Skin epidermis (tissue), 12 donors: ENCODE results near the gene GNG7.
A peak's percentile ranks its signal among the peaks of the same experiment; 100 is the strongest.
"Not testable (repeated sequence)": the region's sequence is repeated elsewhere in the genome, so short reads cannot be mapped to it uniquely, and the experiment has no call there.

Source experiments
- H3K27ac ChIP-seq, 21 experiments: fragments of 200-600 bp; sonication (generic) in 11 of 21; one replicate each; pipeline ENCODE4 v1.5.0; 2020; ENCODE audit warnings: mild to moderate bottlenecking in 3 of 21, inconsistent platforms in 2 of 21, moderate library complexity in 2 of 21
- H3K4me3 ChIP-seq, 7 experiments: fragments of 200-600 bp; sonication (generic) in 2 of 7; one replicate each; pipeline ENCODE4 v1.5.0; 2020; ENCODE audit warnings: inconsistent platforms in 2 of 7, mild to moderate bottlenecking in 2 of 7, moderate library complexity in 1 of 7

Gene GNG7

DNA sequence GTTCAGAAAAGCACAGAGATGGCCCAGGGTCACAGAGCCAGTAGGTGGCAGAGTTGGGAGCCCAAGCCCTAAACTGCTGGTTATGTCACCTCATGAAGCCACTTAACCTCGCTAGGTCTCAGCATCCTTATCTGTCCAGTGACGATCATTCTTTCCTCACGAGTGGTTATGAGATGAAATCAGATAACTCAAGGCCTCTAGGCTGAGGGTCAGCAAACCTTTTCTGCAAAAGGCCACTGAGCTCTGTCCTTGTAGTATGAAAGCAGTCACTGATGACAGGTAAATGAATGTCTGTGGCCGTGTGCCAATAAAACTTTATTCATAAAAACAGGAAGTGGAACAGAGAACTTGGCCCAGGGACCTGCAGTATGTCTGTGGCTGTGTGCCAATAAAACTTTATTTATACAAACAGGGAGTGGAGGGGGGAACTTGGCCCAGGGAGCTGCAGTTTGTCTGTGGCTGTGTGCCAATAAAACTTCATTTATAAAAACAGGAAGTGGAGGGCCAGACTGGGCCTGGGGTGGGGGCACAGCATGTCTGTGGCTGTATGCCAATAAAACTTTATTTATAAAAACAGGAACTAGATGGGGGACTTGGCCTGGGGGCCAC is 71.2 kb downstream of the GNG7 start:
- H3K27ac ChIP-seq, result peak overlapping the region in 2 of 21 experiments; percentile 43 to 49
- H3K4me3 ChIP-seq, result no peak overlapping the region

DNA sequence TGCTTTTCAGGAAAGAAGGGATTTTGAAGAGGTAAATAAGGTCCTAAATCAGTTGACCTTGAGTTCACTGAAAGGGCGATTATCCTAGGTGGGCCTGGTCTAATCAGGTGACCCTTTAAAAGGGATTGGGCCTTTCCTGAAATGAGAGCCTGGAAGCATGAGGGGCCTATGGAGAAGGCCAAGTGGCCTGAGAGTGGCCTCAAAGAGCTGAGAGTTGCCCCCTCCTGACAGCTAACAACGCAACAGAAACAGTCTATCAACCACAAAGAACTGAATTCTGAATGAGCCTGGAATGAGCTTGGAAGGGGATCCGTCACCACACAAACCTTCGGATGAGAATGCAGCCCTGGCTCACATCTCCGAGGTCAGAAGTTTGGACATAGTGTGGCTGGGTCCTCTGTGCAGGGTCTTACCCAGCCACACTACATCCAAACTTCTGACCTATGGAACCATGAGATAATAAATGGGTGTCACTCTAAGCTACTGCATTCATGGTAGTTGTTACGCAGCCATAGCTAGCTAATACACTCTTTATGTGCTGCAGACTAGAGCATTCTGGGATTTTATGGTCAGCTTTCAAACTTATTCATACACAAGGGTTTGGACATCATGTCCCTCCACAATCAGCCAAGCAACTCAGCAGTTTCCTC is 72.0 kb downstream of the GNG7 start:
- Histone ChIP-seq H3K4me3 (no peak overlapping the region), H3K27ac (peak overlapping the region in 16 of 21 experiments; percentile 4 to 79 (median 58))

DNA sequence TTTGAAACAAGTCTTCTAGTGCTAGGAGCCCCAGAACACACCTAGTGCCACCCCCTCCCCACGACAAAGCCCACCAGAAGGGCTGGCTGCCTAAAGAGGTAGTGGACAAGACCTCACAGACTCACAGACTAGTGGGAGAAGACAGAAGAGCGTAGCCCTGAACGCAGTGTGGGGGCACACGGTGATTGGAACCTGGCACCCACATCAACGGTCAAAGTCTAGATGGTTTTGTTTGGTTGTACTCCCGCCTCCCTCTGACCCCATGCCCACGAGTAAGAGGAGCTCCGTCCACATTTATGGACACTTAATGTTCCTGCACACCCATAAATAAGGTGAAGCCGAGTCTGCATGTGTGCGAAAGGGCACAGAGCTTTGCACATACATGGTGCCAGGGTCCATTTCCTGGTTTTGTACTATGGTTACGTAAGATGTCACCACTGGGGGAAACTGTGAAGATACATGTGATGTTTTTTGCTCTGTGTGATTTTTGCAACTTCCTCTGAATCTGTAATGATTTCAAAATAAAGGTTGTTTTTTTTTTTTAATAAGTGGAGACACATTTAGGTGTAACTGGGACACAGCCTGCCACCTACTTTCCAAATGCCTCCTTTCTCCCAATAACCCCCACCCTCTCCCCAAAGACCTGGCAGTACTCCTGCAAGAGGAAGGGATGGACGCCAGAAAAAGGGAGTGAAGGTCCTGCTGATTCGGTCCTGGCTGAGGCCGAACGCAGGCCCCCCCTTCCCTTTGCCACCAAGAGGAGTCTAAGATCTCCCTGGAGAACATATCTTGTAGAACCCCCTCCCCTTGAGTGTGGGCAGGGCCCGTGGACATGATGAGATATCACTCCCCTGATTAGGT is 72.8 kb downstream of the GNG7 start:
- peak overlapping the region in 16 of 21 experiments; percentile 4 to 79 (median 58) for H3K27ac ChIP-seq
- no peak overlapping the region for H3K4me3 ChIP-seq

DNA sequence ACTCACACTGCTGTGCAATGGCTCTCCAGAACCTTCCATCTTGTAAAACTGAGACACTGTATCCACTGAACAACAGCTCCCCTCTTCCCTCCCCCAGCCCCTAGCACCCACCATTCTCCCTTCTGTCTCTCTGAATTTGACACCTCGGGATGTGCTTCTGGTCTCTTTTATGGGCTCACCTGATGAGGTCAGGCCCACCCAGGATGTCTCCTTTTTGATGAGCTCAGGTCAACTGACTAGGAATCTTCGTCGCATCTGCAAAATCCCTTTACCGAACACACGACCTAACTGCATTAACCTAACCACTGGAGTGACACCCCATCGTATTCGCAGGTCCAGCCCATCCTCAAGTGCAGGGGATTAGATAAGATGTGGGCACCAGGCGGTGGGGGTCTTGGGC is 73.9 kb downstream of the GNG7 start:
- Histone ChIP-seq H3K27ac (peak overlapping the region in 1 of 21 experiments; percentile 75), H3K4me3 (no peak overlapping the region)

DNA sequence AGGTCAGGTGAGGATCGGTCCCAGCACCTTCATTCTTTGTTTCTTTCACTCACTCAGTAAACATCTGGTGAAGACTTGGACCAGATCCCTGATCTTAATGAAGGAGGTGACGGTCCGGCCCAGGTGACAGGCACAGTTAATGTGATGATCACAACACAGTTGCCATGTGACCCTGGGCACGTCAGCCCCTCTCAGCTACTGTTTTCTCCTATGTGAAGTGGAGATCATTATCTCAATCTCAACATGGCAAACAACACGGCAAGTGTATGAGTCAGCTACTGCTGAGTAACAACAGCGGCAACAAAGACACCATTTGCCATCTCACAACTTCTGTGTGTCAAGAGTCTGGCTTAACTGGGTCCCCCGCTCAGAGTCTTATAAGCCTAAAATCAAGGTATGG is 74.6 kb downstream of the GNG7 start:
- H3K4me3 ChIP-seq, result no peak overlapping the region
- H3K27ac ChIP-seq, result peak overlapping the region in 16 of 21 experiments; percentile 4 to 88 (median 64)

DNA sequence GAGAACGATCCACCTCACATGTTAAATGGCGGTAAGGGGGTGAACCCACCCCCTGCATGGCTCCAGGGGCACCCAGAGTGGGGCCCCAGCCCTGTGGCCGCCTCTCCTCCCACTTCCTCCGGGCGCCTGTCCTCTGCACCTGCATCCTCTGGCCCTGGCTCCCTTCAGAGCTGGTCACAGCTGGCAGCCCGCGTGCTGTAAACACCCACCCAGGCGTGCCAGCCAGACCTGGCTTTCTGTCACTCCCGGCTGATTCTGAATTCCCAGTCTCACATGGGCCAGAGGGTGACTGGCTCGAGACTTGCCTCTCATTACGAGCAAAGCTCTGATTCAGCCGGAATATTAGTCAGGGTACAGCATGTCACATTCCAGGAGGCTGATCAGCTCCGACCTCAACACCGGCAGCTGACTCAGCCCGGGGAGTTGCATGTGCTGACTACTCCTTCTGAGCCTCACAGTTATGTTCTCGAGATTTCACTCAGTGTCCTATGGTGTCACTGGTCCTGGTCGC is 75.1 kb downstream of the GNG7 start:
- no peak overlapping the region for H3K4me3 ChIP-seq
- peak overlapping the region in 19 of 21 experiments; percentile 4 to 88 (median 63) for H3K27ac ChIP-seq

DNA sequence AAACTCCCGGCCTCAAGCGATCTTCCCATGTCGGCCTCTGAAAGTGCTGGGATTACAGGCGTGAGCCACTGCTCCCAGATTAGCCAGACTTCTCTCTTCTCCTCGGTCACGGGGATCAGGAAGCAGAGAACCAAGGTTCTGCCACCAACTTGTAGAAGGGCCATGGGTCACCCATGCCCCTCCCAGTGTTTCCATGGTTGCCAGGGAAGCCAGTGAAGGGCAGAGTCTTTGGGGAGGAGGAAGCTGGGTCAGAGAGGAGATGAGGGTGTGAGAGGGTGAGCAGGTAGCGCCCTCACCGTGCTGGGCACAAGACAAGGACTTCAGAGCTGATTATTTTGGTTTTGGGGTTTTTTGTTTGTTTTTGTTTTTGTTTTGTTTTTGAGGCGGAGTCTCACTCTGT is 77.1 kb downstream of the GNG7 start:
- peak overlapping the region in 5 of 21 experiments; percentile 3 to 76 (median 21) for H3K27ac ChIP-seq
- no peak overlapping the region for H3K4me3 ChIP-seq

DNA sequence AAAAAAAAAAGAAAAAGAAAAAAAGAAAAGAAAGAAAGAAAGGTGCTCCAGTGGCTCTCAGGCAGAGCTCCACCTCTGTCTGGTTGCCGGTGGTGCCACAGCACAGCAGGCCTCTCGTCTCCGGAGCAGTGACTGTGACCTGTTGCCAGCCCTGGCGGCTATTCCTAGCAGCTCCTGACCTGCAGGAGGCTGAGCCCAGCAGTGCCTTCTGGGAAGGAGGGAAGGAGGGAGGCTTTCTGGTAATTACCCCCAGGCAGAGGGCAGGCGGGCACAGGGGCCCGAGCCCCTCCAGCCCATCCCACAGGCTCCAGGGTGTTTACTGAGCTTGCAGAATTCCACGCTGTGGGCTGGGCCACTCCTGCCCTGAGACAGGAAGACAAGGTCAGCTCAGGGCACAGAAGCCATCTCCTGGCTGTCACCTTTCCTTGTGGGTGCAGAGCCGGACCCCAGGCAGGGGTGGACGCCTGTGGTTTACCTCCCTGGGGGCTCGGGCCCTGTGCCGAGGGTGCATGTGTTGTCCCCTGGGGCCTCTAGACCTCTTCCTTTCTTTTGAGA is 77.9 kb downstream of the GNG7 start:
- H3K27ac ChIP-seq, result peak overlapping the region in 7 of 21 experiments; percentile 3 to 76 (median 29)
- H3K4me3 ChIP-seq, result no peak overlapping the region

DNA sequence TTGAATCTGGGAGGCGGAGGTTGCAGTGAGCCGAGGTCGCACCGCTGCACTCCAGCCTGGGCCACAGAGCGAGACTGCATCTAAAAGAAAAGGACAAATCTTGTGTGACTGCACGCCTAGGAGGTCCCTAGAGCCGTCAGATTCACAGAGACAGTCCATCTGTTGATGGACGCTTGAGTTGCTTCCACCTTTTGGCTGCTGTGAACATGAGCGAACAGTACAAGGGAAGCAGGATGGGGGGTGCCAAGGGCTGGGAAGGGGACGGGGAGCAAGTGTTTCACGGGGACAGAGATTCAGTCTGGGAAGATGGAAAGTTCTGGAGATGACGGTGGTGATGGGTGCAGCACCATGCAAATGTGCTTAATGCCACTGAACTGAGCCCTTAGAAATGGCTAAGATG is 78.7 kb downstream of the GNG7 start:
- Histone ChIP-seq H3K27ac (peak overlapping the region in 2 of 21 experiments; percentile 23 to 76), H3K4me3 (no peak overlapping the region)

DNA sequence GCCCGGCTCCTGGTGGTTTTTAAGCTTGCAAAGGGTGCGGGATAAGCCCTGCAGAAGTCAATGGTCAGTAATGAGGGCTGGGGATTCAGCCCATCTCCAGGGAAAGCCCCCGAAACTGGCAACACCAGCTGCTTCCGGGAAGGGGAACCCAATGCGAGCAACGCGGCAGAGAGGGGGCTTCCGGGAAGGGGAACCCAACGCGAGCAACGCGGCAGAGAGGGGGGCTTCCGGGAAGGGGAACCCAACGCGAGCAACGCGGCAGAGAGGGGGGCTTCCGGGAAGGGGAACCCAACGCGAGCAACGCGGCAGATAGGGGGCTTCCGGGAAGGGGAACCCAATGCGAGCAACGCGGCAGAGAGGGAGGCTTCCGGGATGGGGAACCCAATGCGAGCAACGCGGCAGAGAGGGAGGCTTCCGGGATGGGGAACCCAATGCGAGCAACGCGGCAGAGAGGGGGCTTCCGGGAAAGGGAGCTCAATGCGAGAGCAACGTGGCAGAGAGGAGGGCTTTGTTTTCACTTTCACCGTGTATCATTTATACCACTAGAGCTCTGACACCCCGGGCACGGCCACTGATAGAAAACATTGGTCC is 80.0 kb downstream of the GNG7 start:
- peak overlapping the region in 8 of 21 experiments; percentile 4 to 81 (median 51) for H3K27ac ChIP-seq
- H3K4me3 ChIP-seq, result not testable (repeated sequence)

DNA sequence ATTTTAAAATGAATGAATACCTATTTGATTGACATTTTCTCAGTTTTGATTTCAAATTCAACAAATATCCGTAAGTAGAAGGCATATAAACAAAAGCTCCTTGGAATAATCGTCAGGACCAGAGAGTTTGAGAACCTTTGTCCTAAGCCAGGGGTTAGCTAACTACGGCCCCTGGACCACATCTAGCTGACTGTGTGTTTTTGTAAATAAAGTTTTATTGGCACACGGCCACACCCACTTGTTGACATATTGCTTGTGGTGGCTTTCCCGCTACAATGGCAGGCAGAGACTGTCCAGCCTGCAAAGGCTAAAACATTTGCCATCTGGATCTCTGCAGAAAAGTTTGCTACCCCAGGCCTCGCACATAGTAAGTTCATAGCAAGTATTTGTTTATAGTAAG is 83.4 kb downstream of the GNG7 start:
- H3K27ac ChIP-seq, result peak overlapping the region in 11 of 21 experiments; percentile 1 to 77 (median 34)
- no peak overlapping the region for H3K4me3 ChIP-seq

DNA sequence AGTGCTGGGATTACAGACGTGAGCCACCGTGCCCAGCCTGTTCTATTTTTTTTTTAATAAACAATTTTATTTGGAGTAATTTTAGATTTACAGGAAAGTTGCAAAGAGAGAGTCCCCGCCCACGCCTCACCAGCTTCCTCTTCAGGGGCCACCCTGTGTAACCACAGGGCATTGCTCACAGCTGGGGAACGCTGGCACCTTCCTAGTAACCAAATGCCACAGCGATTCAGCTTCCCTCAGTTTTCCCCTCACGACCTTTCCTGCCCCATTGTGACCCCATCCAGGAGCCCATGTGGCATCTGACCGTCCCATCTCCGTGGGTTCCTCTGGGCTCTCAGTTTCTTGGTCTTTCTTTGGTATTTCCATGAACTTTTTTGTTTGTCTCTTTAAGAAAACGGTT is 83.9 kb downstream of the GNG7 start:
- Histone ChIP-seq H3K4me3 (no peak overlapping the region), H3K27ac (peak overlapping the region in 10 of 21 experiments; percentile 1 to 77 (median 38))

DNA sequence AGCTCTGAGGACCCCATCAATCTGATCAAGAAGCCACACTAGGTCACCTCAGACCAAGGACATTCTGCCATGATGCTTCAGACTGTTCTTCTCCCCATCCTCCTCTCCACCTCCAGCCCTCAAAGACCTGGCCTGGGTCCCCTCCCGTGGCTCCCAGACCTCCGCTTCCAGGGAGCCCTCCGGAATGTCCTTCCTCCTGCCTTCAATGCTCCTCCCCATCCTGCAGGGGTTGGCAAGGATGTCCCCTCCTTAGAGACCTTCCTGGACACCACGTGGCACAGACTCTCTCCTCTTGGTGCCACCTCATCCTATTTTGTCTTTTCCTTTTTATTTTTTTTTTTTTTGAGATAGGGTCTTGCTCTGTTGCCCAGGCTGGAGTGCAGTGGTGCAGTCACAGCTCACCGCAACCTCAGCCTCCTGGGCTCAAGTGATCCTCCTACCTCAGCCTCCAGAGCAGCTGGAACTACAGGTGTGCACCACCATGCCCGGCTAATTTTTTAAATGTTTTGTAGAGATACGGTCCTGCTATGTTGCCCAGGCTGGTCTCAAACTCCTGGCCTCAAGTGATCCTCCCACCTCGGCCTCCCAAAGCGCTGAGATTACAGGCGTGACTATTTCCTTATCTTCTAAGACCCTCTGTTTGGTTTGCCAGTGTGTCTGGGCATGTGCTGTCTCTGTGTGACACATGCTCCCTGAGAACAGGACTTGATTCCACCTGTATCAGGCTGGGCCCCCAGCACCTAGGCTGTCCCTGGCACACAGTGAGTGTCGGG is 84.9 kb downstream of the GNG7 start:
- Histone ChIP-seq H3K27ac (peak overlapping the region in 7 of 21 experiments; percentile 14 to 77 (median 45)), H3K4me3 (no peak overlapping the region)

DNA sequence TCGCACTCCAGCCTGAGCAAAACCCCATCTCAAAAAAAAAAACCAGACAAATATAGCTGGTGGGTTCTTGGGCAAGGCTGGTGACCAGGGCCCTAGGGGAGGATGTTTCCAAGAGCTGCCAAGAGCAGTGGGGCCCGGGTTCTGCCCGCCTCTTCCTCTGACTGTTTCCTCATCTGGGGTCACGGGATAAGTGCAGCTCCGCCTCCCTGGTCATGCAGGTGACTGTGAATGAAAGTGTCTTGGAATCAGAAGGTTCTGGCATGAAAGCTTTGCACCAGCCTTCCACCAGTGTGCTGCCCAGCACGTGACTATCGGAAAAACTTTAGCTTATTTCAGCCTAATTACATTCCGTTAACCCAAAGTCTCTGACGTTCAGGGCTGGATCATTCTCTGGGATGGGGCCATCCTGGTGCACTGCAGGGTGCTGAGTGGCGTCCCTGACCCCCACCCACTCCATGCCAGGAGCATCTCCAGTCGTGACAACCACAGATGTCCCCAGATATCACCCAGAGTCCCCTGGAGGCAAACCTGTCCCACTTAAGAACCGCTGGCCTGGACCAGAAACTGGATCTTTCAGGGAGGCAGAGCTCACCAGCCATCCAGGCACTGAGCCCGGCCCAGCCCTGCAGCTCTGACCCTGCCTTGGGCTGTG is 85.6 kb downstream of the GNG7 start:
- no peak overlapping the region for H3K4me3 ChIP-seq
- H3K27ac ChIP-seq, result peak overlapping the region in 3 of 21 experiments; percentile 10 to 44 (median 14)

DNA sequence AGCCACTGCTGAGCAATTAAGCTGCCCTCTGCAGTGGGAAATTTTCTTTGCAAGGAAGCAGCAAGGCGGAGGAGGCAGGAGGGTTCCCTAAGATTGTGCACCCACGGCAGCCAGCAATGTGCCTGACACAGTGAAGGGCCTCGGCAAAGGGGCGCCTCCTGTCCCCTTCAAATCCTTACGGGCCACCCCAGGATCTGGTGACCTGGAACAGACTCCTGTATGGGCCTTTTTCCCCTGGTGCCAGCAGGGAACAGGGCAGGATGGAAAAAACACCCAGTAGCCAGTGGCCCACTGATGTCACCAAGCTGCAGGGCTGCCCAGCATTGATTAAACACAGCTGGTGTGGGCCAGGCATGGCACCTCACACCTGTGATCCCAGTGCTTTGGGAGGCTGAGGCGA is 86.7 kb downstream of the GNG7 start:
- H3K4me3 ChIP-seq, result no peak overlapping the region
- H3K27ac ChIP-seq, result peak overlapping the region in 1 of 21 experiments; percentile 44

DNA sequence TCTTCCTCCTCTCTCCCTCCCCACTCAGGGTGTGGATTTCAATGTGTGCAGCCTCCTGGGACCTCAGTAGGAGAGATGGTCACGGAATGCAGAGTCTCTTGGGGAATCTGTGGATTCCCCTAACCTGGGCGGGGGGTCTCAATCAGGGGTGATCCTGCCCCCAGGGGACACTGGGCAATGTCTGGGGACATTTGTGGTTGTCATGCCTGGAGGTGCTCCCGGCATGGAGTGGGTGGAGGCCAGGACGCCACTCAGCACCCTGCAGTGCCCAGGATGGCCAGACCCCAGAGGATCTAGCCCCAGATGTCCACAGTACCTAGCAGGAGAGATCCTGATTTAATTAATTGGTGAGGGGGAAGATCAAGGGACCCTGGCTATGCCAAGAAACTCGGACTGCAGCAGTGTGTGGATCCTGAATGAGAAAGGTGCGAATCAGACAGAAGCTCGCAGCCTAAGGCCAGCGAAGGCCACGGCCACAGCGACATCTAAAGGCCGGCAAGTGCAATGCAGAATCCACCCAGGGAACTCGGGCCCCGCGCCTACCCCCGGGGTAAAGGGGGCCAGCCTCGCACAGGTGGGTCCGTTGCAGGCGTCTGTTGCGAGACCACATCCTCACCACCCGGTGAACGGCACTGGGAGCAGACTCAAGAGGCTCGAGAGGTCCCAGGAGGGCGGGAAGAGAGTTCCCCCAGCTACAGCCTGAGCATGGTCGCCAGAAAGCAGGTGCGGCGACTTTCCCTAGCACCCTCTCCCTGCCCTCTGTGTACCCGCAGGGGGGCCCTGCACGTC is 88.8 kb downstream of the GNG7 start:
- no peak overlapping the region for H3K27ac ChIP-seq
- no peak overlapping the region for H3K4me3 ChIP-seq

DNA sequence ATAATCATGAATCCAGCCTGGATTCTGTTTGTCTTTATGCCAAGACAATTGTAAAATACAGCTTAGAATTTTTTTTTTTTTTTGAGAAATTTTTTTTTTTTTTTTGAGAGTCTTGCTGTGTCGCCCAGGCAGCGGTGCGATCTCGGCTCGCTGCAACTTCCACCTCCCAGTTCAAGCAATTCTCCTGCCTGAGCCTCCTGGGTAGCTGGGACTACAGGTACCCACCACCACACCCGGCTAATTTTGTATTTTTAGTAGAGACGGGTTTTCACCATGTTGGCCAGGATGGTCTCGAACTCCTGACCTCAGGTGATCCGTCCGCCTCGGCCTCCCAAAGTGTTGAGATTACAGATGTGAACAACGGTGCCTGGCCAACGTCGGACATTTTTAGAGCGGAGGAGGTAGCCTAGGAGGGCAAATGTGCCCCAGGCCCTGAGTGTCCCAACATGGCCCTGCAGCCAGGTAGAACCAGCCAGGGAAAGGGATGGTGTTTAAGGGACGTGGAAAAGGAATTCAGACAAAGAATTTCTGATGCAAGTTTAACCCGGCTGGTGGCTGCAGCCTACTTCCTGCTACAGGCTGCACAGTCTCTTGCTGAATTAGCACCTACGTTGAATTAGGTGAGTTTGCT is 89.8 kb downstream of the GNG7 start:
- Histone ChIP-seq H3K4me3 (no peak overlapping the region), H3K27ac (no peak overlapping the region)
